CD14-positive monocyte (primary cell): ENCODE data around the gene ELN. TPM values are rescaled to one million over a fixed set of nuclear protein-coding genes. Genes with fewer than 3 reads are reported as not detected.

ENCODE experiments used
- DNase-seq, 3 donors: peaks; one replicate each; pipeline ENCODE4 v3.0.0-alpha.2; 2011 to 2022
- H2AFZ ChIP-seq: 2 replicates; pipeline ENCODE4 v1.6.0; 2012; ENCODE audit warnings: mild to moderate bottlenecking, low read depth, low read length, inconsistent platforms; ENCODE audit not compliant: insufficient read depth, poor library complexity, severe bottlenecking
- H3K27ac ChIP-seq, 2 donors: 1 replicate in 1 of 2; 2 replicates in 1 of 2; pipeline ENCODE4 v1.5.1; 2012 to 2013; ENCODE audit warnings: low read length in 2 of 2, control low read depth in 1 of 2, inconsistent platforms in 1 of 2, low read depth in 1 of 2, mild to moderate bottlenecking in 1 of 2
- H3K27me3 ChIP-seq, 2 donors: one replicate each; pipeline versions ENCODE4 v1.6.0 to v1.6.1; 2011 to 2013; ENCODE audit warnings: low read length in 2 of 2; ENCODE audit not compliant: control insufficient read depth in 2 of 2, insufficient read depth in 2 of 2
- H3K36me3 ChIP-seq, 2 donors: replicated peaks in 1 of 2; 1 replicate in 1 of 2; 2 replicates in 1 of 2; pipeline versions ENCODE4 v1.5.1 to v1.6.1; 2012 to 2013; ENCODE audit warnings: low read length in 2 of 2, control low read depth in 1 of 2, inconsistent platforms in 1 of 2, mild to moderate bottlenecking in 1 of 2; ENCODE audit not compliant: insufficient read depth in 2 of 2, control insufficient read depth in 1 of 2
- H3K4me1 ChIP-seq, 2 donors: 1 replicate in 1 of 2; 2 replicates in 1 of 2; pipeline versions ENCODE4 v1.5.1 to v1.6.1; 2012 to 2013; ENCODE audit warnings: low read length in 2 of 2, control low read depth in 1 of 2, inconsistent platforms in 1 of 2, mild to moderate bottlenecking in 1 of 2, moderate library complexity in 1 of 2; ENCODE audit not compliant: insufficient read depth in 2 of 2, control insufficient read depth in 1 of 2
- H3K4me2 ChIP-seq: replicated peaks from 2 replicates; pipeline ENCODE3; 2012; ENCODE audit warnings: low read length, moderate library complexity, mild to moderate bottlenecking; ENCODE audit not compliant: poor library complexity, severe bottlenecking; ENCODE audit errors: extremely low read depth
- H3K4me3 ChIP-seq, 3 experiments: fragments of 200-600 bp in 1 of 3; sonication (generic) in 1 of 3; replicated peaks in 1 of 3; 1 replicate in 2 of 3; 2 replicates in 1 of 3; pipeline ENCODE4 v1.5.1; 2011 to 2013; ENCODE audit warnings: low read length in 3 of 3, mild to moderate bottlenecking in 3 of 3, control low read depth in 2 of 3, low read depth in 2 of 3, inconsistent platforms in 1 of 3, moderate library complexity in 1 of 3
- H3K79me2 ChIP-seq: 2 replicates; pipeline ENCODE4 v1.6.0; 2012; ENCODE audit warnings: mild to moderate bottlenecking, control low read depth, inconsistent platforms, low read length, moderate library complexity; ENCODE audit not compliant: insufficient read depth
- H3K9ac ChIP-seq: 2 replicates; pipeline ENCODE4 v1.6.0; 2017; ENCODE audit warnings: low read length, mild to moderate bottlenecking; ENCODE audit not compliant: insufficient read depth, poor library complexity, severe bottlenecking
- H3K9me3 ChIP-seq, 2 donors: replicated peaks in 1 of 2; 1 replicate in 1 of 2; 2 replicates in 1 of 2; pipeline versions ENCODE4 v1.5.1 to v1.6.1; 2012 to 2013; ENCODE audit warnings: low read length in 2 of 2, control low read depth in 1 of 2; ENCODE audit not compliant: control insufficient read depth in 1 of 2, insufficient read depth in 1 of 2
- H4K20me1 ChIP-seq: 2 replicates; pipeline ENCODE4 v1.6.0; 2012; ENCODE audit warnings: mild to moderate bottlenecking, low read length, control low read depth, moderate library complexity; ENCODE audit not compliant: insufficient read depth
- H3K27ac Mint-ChIP-seq, 7 donors: one replicate each; pipeline ENCODE4 v1.8.0; 2020; ENCODE audit warnings: mild to moderate bottlenecking in 7 of 7, mixed read lengths in 7 of 7, moderate library complexity in 6 of 7, inconsistent platforms in 2 of 7
- H3K27me3 Mint-ChIP-seq, 3 donors: one replicate each; pipeline ENCODE4 v1.8.0; 2021 to 2022; ENCODE audit warnings: low read depth in 3 of 3, mild to moderate bottlenecking in 3 of 3, mixed read lengths in 3 of 3, moderate library complexity in 3 of 3, inconsistent platforms in 1 of 3
- H3K36me3 Mint-ChIP-seq, 2 donors: one replicate each; pipeline ENCODE4 v1.8.0; 2020; ENCODE audit warnings: mixed read lengths in 2 of 2, inconsistent platforms in 1 of 2, mild to moderate bottlenecking in 1 of 2
- H3K4me1 Mint-ChIP-seq: one replicate; pipeline ENCODE4 v1.8.0; 2020; ENCODE audit warnings: mild to moderate bottlenecking, mixed read lengths
- H3K4me3 Mint-ChIP-seq, 2 donors: one replicate each; pipeline ENCODE4 v1.8.0; 2020; ENCODE audit warnings: mild to moderate bottlenecking in 2 of 2, mixed read lengths in 2 of 2, moderate library complexity in 1 of 2
- H3K9me3 Mint-ChIP-seq, 7 donors: one replicate each; pipeline ENCODE4 v1.8.0; 2020 to 2022; ENCODE audit warnings: mixed read lengths in 7 of 7, mild to moderate bottlenecking in 6 of 7, moderate library complexity in 6 of 7, inconsistent platforms in 2 of 7
- CTCF ChIP-seq: fragments of 200-600 bp; IDR thresholded peaks from one replicate; pipeline ENCODE4 v1.8.0; 2022; ENCODE audit warnings: antibody characterized with exemption, mild to moderate bottlenecking
- WGBS: methylation state at CpG from one replicate; pipeline ENCODE4 v1.1.5; 2013; ENCODE audit warnings: missing lambda C conversion rate; ENCODE audit not compliant: insufficient coverage; 5-methylcytosine and 5-hydroxymethylcytosine counted together
- intact Hi-C, 2 donors: fragments of 100-400 bp; cut with micrococcal nuclease; formaldehyde crosslinking; loops; one replicate each; pipeline versions ENCODE4 v1.15.0 to v1.15.1; 2023
- polyA plus RNA-seq, 3 donors: library from polyadenylated mRNA; depleted of rRNA in 1 of 3; unstranded in 2 of 3; stranded (reverse) in 1 of 3; fragments of 300-500 nt in 2 of 3; fragments of >200 nt in 1 of 3; fragmentation: Illumina TruSeq in 2 of 3; gene quantifications; 1 replicate in 2 of 3; 2 replicates in 1 of 3; pipeline ENCODE4 v1.2.3, GENCODE V29; 2012 to 2021

Gene ELN
- polyA plus RNA-seq, 3 donors = not detected

GRCh38 chr7:74053589-74054186 is 25.7 kb downstream of the ELN start:
- 100% methylated on average over 3 of the region's 3 CpGs for WGBS
- Mint-ChIP-seq H3K27me3 (peaks cover 1 to 7% (median 5%) of the 10 kb centered on the region in 3 donors), H3K27ac (no peak overlapping the region), H3K36me3 (no peaks in the 10 kb centered on the region), H3K4me1 (peaks cover 10% of the 10 kb centered on the region), H3K9me3 (peaks cover 1 to 10% (median 5%) of the 10 kb centered on the region in 7 donors), H3K4me3 (no peak overlapping the region)
- intact Hi-C loops = no loop called here
- Histone ChIP-seq H3K4me3 (no peak overlapping the region), H3K27ac (no peak overlapping the region), H3K9me3 (peaks cover 0 to 4% of the 10 kb centered on the region in 2 donors), H3K4me2 (no peak overlapping the region), H3K79me2 (no peaks in the 10 kb centered on the region), H3K36me3 (no peaks in the 10 kb centered on the region), H3K4me1 (peaks cover 7 to 8% of the 10 kb centered on the region in 2 donors), H3K9ac (no peak overlapping the region), H3K27me3 (no peaks in the 10 kb centered on the region), H2AFZ (no peak overlapping the region), H4K20me1 (no peaks in the 10 kb centered on the region)
- no peak for DNase-seq
- no peak for TF ChIP-seq CTCF

GRCh38 chr7:74056096-74056915 is 28.3 kb downstream of the ELN start:
- Histone ChIP-seq H3K79me2 (no peaks in the 10 kb centered on the region), H2AFZ (no peak overlapping the region), H3K9me3 (peaks cover 0 to 4% of the 10 kb centered on the region in 2 donors), H3K9ac (no peak overlapping the region), H4K20me1 (no peaks in the 10 kb centered on the region), H3K36me3 (no peaks in the 10 kb centered on the region), H3K4me2 (no peak overlapping the region), H3K4me3 (no peak overlapping the region), H3K27ac (no peak overlapping the region), H3K4me1 (peaks cover 7 to 8% of the 10 kb centered on the region in 2 donors), H3K27me3 (no peaks in the 10 kb centered on the region)
- WGBS = 97% methylated on average over 26 of the region's 26 CpGs
- peaks cover 1 to 7% (median 7%) of the 10 kb centered on the region in 3 donors for H3K27me3 Mint-ChIP-seq
- H3K4me3 Mint-ChIP-seq = no peak overlapping the region
- peaks cover 10% of the 10 kb centered on the region for H3K4me1 Mint-ChIP-seq
- DNase-seq = no peak
- H3K9me3 Mint-ChIP-seq = peaks cover 1 to 10% (median 5%) of the 10 kb centered on the region in 7 donors
- H3K27ac Mint-ChIP-seq = no peak overlapping the region
- TF ChIP-seq CTCF = no peak
- no peaks in the 10 kb centered on the region for H3K36me3 Mint-ChIP-seq
- intact Hi-C loops = no loop called here
